K562 (cell line): ENCODE data around the gene SLC25A17. TPM values are rescaled to one million over a fixed set of nuclear protein-coding genes. Genes with fewer than 3 reads are reported as not detected.

Source experiments
- ATAC-seq: fragments of 200-7000 bp; cut with Tn5 transposase; 3 replicates; pipeline ENCODE4 v1.9.1; 2020; ENCODE audit warnings: moderate library complexity
- BruUV-seq: library from RNA; stranded (reverse); fragments of 400-500 nt; replicated peaks from 2 replicates; lab custom pipeline; 2021; lab: Mats Ljungman, UMichigan
- CTCF ChIA-PET: fragments of 300-600 bp; formaldehyde crosslinking; extraction: SDS; loops from one replicate; lab custom pipeline; 2021; ENCODE audit warnings: low intra/inter-chr PET ratio; lab: Yijun Ruan, JAX
- POLR2A ChIA-PET: fragments of 300-600, 350-650 bp; sonication (Branson Sonifier 250); formaldehyde crosslinking; extraction: SDS; loops from one replicate; lab custom pipeline; 2021; ENCODE audit warnings: antibody characterized with exemption, inconsistent platforms; lab: Yijun Ruan, JAX
- DNase-seq, 4 experiments: peaks; one replicate each; pipeline versions ENCODE4 v3.0.0 to v3.0.0-alpha.2; 2011 to 2018; ENCODE audit warnings: low spot score in 3 of 4, mixed read lengths in 3 of 4; ENCODE audit errors: extremely low read depth in 1 of 4
- FAIRE-seq: peaks from 2 replicates; lab custom pipeline; 2011; peaks lifted over from hg19 to GRCh38; lab: Jason Lieb, UNC
- H2AFZ ChIP-seq: 2 replicates; pipeline ENCODE4 v1.6.0; 2011; ENCODE audit warnings: low read depth, low read length, control low read depth, inconsistent platforms
- H3K27ac ChIP-seq: fragments of 200-600 bp; 3 replicates; pipeline ENCODE4 v1.8.0; 2011; ENCODE audit warnings: low read depth, mild to moderate bottlenecking, control low read depth, inconsistent platforms, low read length, moderate library complexity, mixed read lengths; ENCODE audit errors: extremely low read depth
- H3K27me3 ChIP-seq, 2 experiments: fragments of 300-600 bp in 1 of 2; 2 replicates in 1 of 2; 3 replicates in 1 of 2; pipeline versions ENCODE4 v1.6.0 to v1.8.0; 2011; ENCODE audit warnings: inconsistent platforms in 2 of 2, low read length in 2 of 2, mild to moderate bottlenecking in 1 of 2, mixed read lengths in 1 of 2, moderate library complexity in 1 of 2; ENCODE audit not compliant: control insufficient read depth in 2 of 2, insufficient read depth in 2 of 2
- H3K36me3 ChIP-seq: fragments of 300-600 bp; 3 replicates; pipeline ENCODE4 v1.8.0; 2011; ENCODE audit warnings: mild to moderate bottlenecking, low read length, inconsistent platforms; ENCODE audit not compliant: control insufficient read depth, insufficient read depth
- H3K4me1 ChIP-seq, 2 experiments: fragments of 200-600 bp in 1 of 2; replicated peaks in 1 of 2; 2 replicates in 1 of 2; 3 replicates in 1 of 2; pipeline versions ENCODE4 v1.5.1 to v1.8.0; 2011; ENCODE audit warnings: inconsistent platforms in 2 of 2, low read length in 2 of 2, mild to moderate bottlenecking in 1 of 2, mixed read lengths in 1 of 2, moderate library complexity in 1 of 2; ENCODE audit not compliant: control insufficient read depth in 2 of 2, insufficient read depth in 2 of 2
- H3K4me2 ChIP-seq: 2 replicates; pipeline ENCODE4 v1.6.1; 2011; ENCODE audit warnings: low read length, control low read depth, inconsistent platforms, mixed read lengths; ENCODE audit not compliant: insufficient read depth
- H3K4me3 ChIP-seq: fragments of 200-600 bp; sonication (generic), shearing (Covaris generic); 2 replicates; pipeline ENCODE4 v1.5.1; 2016; ENCODE audit warnings: control low read depth, inconsistent platforms
- H3K79me2 ChIP-seq: fragments of 200-600 bp; 3 replicates; pipeline ENCODE4 v1.8.0; 2011; ENCODE audit warnings: low read length, inconsistent platforms; ENCODE audit not compliant: control insufficient read depth, insufficient read depth
- H3K9ac ChIP-seq, 2 experiments: 2 replicates each; pipeline versions ENCODE4 v1.6.0 to v1.6.1; 2011; ENCODE audit warnings: low read depth in 2 of 2, low read length in 2 of 2, control low read depth in 1 of 2, inconsistent platforms in 1 of 2, mild to moderate bottlenecking in 1 of 2, mixed read lengths in 1 of 2; ENCODE audit not compliant: insufficient read depth in 1 of 2
- H3K9me1 ChIP-seq: one replicate; pipeline ENCODE4 v1.6.0; 2011; ENCODE audit warnings: inconsistent platforms, mild to moderate bottlenecking, low read length, moderate library complexity; ENCODE audit not compliant: control insufficient read depth, insufficient read depth
- H3K9me3 ChIP-seq: replicated peaks from 2 replicates; pipeline ENCODE4 v1.5.1; 2011; ENCODE audit warnings: low read depth, low read length, inconsistent platforms; ENCODE audit not compliant: control insufficient read depth, insufficient read depth
- H4K20me1 ChIP-seq: replicated peaks from 2 replicates; pipeline ENCODE4 v1.6.1; 2011; ENCODE audit warnings: low read length, inconsistent platforms, mixed read lengths; ENCODE audit not compliant: control insufficient read depth, insufficient read depth
- BRD4 ChIP-seq: fragments of 200-600 bp; sonication (generic); IDR thresholded peaks from 2 replicates; pipeline ENCODE4 v1.6.1; 2017; ENCODE audit warnings: inconsistent platforms
- GABPB1 ChIP-seq: sonication (generic); formaldehyde crosslinking; IDR thresholded peaks from 2 replicates; pipeline ENCODE4 v1.8.0; 2022; ENCODE audit warnings: mild to moderate bottlenecking, missing genetic modification reagents
- GATAD2B ChIP-seq: fragments of 450-650 bp; IDR thresholded peaks from 2 replicates; pipeline ENCODE4 v1.6.1; 2017; ENCODE audit warnings: mild to moderate bottlenecking, borderline replicate concordance
- HCFC1 ChIP-seq: IDR thresholded peaks from 2 replicates; pipeline ENCODE4 v1.6.1; 2012; ENCODE audit warnings: low read depth, low read length, improper control_type of control experiment
- HNRNPK ChIP-seq: fragments of 200-400 bp; formaldehyde crosslinking; IDR thresholded peaks from one replicate; pipeline ENCODE4 v1.6.1; 2018; ENCODE audit warnings: mild to moderate bottlenecking, low read depth, low read length; ENCODE audit not compliant: poor library complexity, severe bottlenecking
- JUND ChIP-seq, 2 experiments: IDR thresholded peaks; 2 replicates in 1 of 2; 3 replicates in 1 of 2; pipeline ENCODE4 v1.6.1; 2011; ENCODE audit warnings: borderline replicate concordance in 2 of 2, low read depth in 2 of 2, low read length in 2 of 2, improper control_type of control experiment in 1 of 2, missing biosample characterization in 1 of 2, missing genetic modification characterization in 1 of 2, missing genetic modification reagents in 1 of 2
- KAT7 ChIP-seq: sonication (generic); formaldehyde crosslinking; IDR thresholded peaks from 2 replicates; pipeline ENCODE4 v1.8.0; 2022; ENCODE audit warnings: missing genetic modification reagents, mild to moderate bottlenecking, borderline replicate concordance
- MYNN ChIP-seq, 2 experiments: sonication (generic); formaldehyde crosslinking in 1 of 2; IDR thresholded peaks; 2 replicates each; pipeline versions ENCODE4 v1.5.0 to v1.6.1; 2016 to 2020; ENCODE audit warnings: antibody characterized with exemption in 1 of 2, missing genetic modification reagents in 1 of 2
- PCBP1 ChIP-seq: fragments of 200-400 bp; formaldehyde crosslinking; IDR thresholded peaks from 2 replicates; pipeline ENCODE4 v1.6.1; 2018; ENCODE audit warnings: mild to moderate bottlenecking, low read depth, low read length; ENCODE audit not compliant: poor library complexity, severe bottlenecking
- SMAD3 ChIP-seq: fragments of 450-650 bp; formaldehyde crosslinking; conservative IDR thresholded peaks from 2 replicates; pipeline ENCODE4 v1.4.0; 2020; ENCODE audit warnings: mild to moderate bottlenecking
- SMC3 ChIP-seq: conservative IDR thresholded peaks from 2 replicates; pipeline ENCODE4 v1.6.1; 2011; ENCODE audit warnings: low read depth, low read length, improper control_type of control experiment; ENCODE audit not compliant: insufficient read depth
- SP1 ChIP-seq: sonication (generic); formaldehyde crosslinking; IDR thresholded peaks from 2 replicates; pipeline ENCODE4 v1.8.1; 2022; ENCODE audit warnings: mild to moderate bottlenecking, missing genetic modification reagents
- TCFL5 ChIP-seq: fragments of 250-450 bp; sonication (Bioruptor Pico); conservative IDR thresholded peaks from 2 replicates; pipeline ENCODE4 v1.6.1; 2021; ENCODE audit warnings: mild to moderate bottlenecking, moderate library complexity, matching md5 sums
- ZFP1 ChIP-seq: fragments of 450-650 bp; formaldehyde crosslinking; IDR thresholded peaks from 2 replicates; pipeline ENCODE4 v1.4.0; 2020; ENCODE audit warnings: mild to moderate bottlenecking, mixed read lengths
- ZNF140 ChIP-seq: fragments of 250-450 bp; sonication (Bioruptor Pico); IDR thresholded peaks from 2 replicates; pipeline ENCODE4 v1.8.0; 2021; ENCODE audit warnings: moderate library complexity, mild to moderate bottlenecking, inconsistent platforms
- ZNF212 ChIP-seq: fragments of 450-650 bp; formaldehyde crosslinking; IDR thresholded peaks from 2 replicates; pipeline ENCODE4 v1.4.0; 2020; ENCODE audit warnings: mild to moderate bottlenecking
- ZNF263 ChIP-seq: sonication (generic); formaldehyde crosslinking; IDR thresholded peaks from 2 replicates; pipeline ENCODE4 v1.8.0; 2022; ENCODE audit warnings: mild to moderate bottlenecking, missing genetic modification reagents, borderline replicate concordance
- WGBS: fragments of 100-300 bp; shearing (Covaris generic); methylation state at CpG from one replicate; pipeline ENCODE4 v1.1.6; 2016; ENCODE audit warnings: low coverage, mixed read lengths; ENCODE audit not compliant: insufficient coverage; ENCODE audit errors: missing lambda C conversion rate; 5-methylcytosine and 5-hydroxymethylcytosine counted together
- in situ Hi-C: fragments of 300-500 bp; cut with MboI; formaldehyde crosslinking; loops from 4 replicates; pipeline ENCODE4 v1.15.0; 2018; ENCODE audit warnings: inconsistent platforms, mixed read lengths
- intact Hi-C: fragments of 100-400 bp; cut with micrococcal nuclease; formaldehyde crosslinking; loops from 2 replicates; pipeline ENCODE4 v1.14.2; 2022
- polyA plus RNA-seq, 8 experiments: library from polyadenylated mRNA; depleted of rRNA in 4 of 8; stranded (reverse) in 5 of 8; unstranded in 3 of 8; fragments of >200 nt; fragmentation: Nextera tagmentation in 2 of 8; fragmentation: Illumina TruSeq in 1 of 8; extraction: Ambion mirVana in 2 of 8; extraction: Trizol in 1 of 8; gene quantifications; 2 replicates each; pipeline versions ENCODE4 v1.2.1 to v1.2.3, GENCODE V29; 2011 to 2014; ENCODE audit warnings: inconsistent platforms in 1 of 8, missing spikeins in 1 of 8
- total RNA-seq, 7 experiments: library from RNA; depleted of rRNA in 6 of 7; stranded (reverse); fragments of >200 nt in 6 of 7; fragmentation: Illumina TruSeq in 2 of 7; extraction: Trizol in 2 of 7; gene quantifications; 2 replicates each; pipeline versions ENCODE4 v1.2.1 to v1.2.3, GENCODE V29; 2011 to 2021; ENCODE audit warnings: low replicate concordance in 1 of 7
- TF ChIP-seq, protein P1 (sequence below): IDR thresholded peaks from 2 replicates; pipeline ENCODE4 v1.6.1; 2014; ENCODE audit warnings: antibody characterized with exemption
- TF ChIP-seq, protein P2 (sequence below): sonication (generic); formaldehyde crosslinking; IDR thresholded peaks from 2 replicates; pipeline ENCODE4 v1.9.0; 2022; ENCODE audit warnings: mild to moderate bottlenecking, missing genetic modification reagents

SLC25A17 gene
- total and polyA plus RNA-seq, 9 of the 15 experiments (the other 6 are each of a cell fraction or from before 2014, with no cell fraction given) = 32.6 to 136 (median 56.2) TPM

DNA sequence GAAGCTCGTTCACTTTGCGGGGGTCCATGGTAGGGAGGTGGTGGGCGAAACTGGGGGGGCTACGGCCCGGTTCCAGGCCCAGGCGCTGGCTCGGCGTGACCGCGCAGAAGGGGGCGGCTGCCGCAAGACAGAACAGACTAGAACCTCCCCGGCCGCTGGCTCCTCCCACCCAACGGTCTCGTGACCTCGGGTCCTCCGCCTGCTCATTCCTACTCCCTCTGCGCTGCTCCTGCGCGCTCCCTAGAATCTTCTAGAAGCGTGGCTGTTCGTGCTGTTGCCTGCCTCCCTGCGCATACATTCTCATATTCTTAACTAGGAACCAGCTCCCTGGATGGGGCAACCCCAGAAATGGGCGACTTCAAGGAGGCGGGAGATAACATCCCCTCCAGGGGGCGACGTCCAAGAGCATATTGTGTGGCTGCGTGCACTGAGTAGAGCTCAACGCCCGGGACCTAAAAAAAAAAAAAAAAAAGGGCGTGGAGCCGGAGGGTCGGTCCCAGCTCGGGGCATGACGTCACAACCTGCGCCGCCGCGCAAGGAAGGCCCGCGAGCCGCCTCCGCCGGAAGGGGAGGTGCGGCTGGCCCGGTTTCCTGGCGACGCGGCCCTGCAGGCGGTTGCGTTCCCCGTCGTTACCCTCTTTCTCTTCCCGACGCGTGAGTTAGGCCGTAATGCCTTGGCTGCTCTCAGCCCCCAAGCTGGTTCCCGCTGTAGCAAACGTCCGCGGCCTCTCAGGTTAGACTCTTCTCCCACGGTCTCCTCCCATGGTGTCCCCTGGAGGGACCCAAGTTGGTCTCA, 37.6 kb upstream of the SLC25A17 start, which contains the start of the genes ST13 and XPNPEP3:
ST13 (minus strand) TSS at position 127 of the 796 bp plus-strand sequence; CDS start at position 28, 99 bp downstream.
XPNPEP3 (plus strand) TSS at position 636 of the 796 bp plus-strand sequence; CDS start at position 670, 34 bp downstream.
- Histone ChIP-seq H3K79me2 (peaks cover 89% of the 10 kb centered on the region), H2AFZ (peak within 1 kb of the TSS; percentile 95), H3K4me3 (peak within 1 kb of the TSS; percentile 88), H3K27ac (peak within 1 kb of the TSS; percentile 95), H3K9me3 (no peaks in the 10 kb centered on the region), H3K36me3 (peaks cover 36% of the 10 kb centered on the region), H3K9ac (peak within 1 kb of the TSS; percentile 91 to 94), H4K20me1 (no peaks in the 10 kb centered on the region; the same call in 1 of the 2 replicates), H3K27me3 (no peaks in the 10 kb centered on the region), H3K9me1 (no peaks in the 10 kb centered on the region), H3K4me1 (peaks cover 7 to 10% of the 10 kb centered on the region in 2 experiments; a peak in 3 of 5 replicates), H3K4me2 (peak within 1 kb of the TSS; percentile 88)
- ChIA-PET POLR2A (interaction anchor here (0.6 to 2.8 kb wide), 4 partner anchors 10 to 296 kb away, joined by 3 to 11 read pairs (median 4); no protein-coding TSS in a partner anchor), CTCF (no interaction called here)
- WGBS = 0% methylated on average over 35 of the region's 63 CpGs
- no TSS peak for BruUV-seq
- FAIRE-seq (peak; percentile 92), DNase-seq (peak; percentile 85 to 96 (median 88)), ATAC-seq (peak; percentile 95)
- intact Hi-C loops (loop anchor here (5.0 kb wide), 1 partner anchor 39 kb away; the partner anchor contains the start of gene SLC25A17), in situ Hi-C loops (no loop called here)
- TF ChIP-seq GABPB1 (CRISPR knock-in tag) = peak; percentile 93
- TF ChIP-seq, protein P1, sequence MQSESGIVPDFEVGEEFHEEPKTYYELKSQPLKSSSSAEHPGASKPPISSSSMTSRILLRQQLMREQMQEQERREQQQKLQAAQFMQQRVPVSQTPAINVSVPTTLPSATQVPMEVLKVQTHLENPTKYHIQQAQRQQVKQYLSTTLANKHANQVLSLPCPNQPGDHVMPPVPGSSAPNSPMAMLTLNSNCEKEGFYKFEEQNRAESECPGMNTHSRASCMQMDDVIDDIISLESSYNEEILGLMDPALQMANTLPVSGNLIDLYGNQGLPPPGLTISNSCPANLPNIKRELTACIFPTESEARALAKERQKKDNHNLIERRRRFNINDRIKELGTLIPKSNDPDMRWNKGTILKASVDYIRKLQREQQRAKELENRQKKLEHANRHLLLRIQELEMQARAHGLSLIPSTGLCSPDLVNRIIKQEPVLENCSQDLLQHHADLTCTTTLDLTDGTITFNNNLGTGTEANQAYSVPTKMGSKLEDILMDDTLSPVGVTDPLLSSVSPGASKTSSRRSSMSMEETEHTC = peak; percentile 61; the same call in 1 of the 2 replicates
- peak; percentile 57; the same call in 1 of the 2 replicates for TF ChIP-seq KAT7 (CRISPR knock-in tag)
- TF ChIP-seq SP1 = peak; percentile 48; the same call in 1 of the 2 replicates
- TF ChIP-seq SMAD3 (CRISPR knock-in tag) = no peak
- TF ChIP-seq MYNN (IDR thresholded peaks at IDR 0.05) = no peak
- TF ChIP-seq MYNN (CRISPR knock-in tag; IDR thresholded peaks at IDR 0.05) = no peak
- TF ChIP-seq ZNF212 (CRISPR knock-in tag) = no peak
- TF ChIP-seq GATAD2B = no peak
- no peak for TF ChIP-seq ZNF140
- TF ChIP-seq SMC3 = no peak
- TF ChIP-seq HNRNPK = no peak
- TF ChIP-seq HCFC1 = peak; percentile 80
- TF ChIP-seq ZFP1 (CRISPR knock-in tag) = no peak
- TF ChIP-seq JUND (IDR thresholded peaks at IDR 0.05; ENCODE audit: borderline replicate concordance, low read depth, low read length) = peak; percentile 45
- TF ChIP-seq JUND (tag; IDR thresholded peaks at IDR 0.05; ENCODE audit: borderline replicate concordance, low read depth, low read length) = peak; percentile 40; the same call in 1 of the 3 replicates
- TF ChIP-seq, protein P2, sequence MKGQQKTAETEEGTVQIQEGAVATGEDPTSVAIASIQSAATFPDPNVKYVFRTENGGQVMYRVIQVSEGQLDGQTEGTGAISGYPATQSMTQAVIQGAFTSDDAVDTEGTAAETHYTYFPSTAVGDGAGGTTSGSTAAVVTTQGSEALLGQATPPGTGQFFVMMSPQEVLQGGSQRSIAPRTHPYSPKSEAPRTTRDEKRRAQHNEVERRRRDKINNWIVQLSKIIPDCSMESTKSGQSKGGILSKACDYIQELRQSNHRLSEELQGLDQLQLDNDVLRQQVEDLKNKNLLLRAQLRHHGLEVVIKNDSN = peak; percentile 88
- peak; percentile 57; the same call in 1 of the 2 replicates for TF ChIP-seq ZNF263
- TF ChIP-seq TCFL5 (CRISPR knock-in tag) = no peak
- 0 out of 2 replicates have a peak, but pooled peaks have one; percentile 1 for TF ChIP-seq BRD4
- TF ChIP-seq PCBP1 = no peak
